HL-60 (cell line): ENCODE results near the gene C3.

Experiments used
- CTCF ChIP-seq: IDR thresholded peaks from one replicate; pipeline ENCODE4 v1.5.1; 2011; ENCODE audit warnings: low read length, control low read depth, inconsistent platforms; ENCODE audit not compliant: insufficient read depth
- GABPA ChIP-seq: IDR thresholded peaks from 2 replicates; pipeline ENCODE4 v1.6.1; 2012; ENCODE audit warnings: low read depth
- POLR2AphosphoS5 ChIP-seq: IDR thresholded peaks from 2 replicates; pipeline ENCODE4 v1.6.1; 2012; ENCODE audit warnings: low read depth
- REST ChIP-seq: IDR thresholded peaks from 2 replicates; pipeline ENCODE4 v1.6.1; 2012; ENCODE audit warnings: low read depth; ENCODE audit not compliant: insufficient replicate concordance
- SPI1 ChIP-seq: IDR thresholded peaks from 2 replicates; pipeline ENCODE4 v1.6.1; 2012; ENCODE audit warnings: low read depth, mild to moderate bottlenecking, borderline replicate concordance

- TF ChIP-seq CTCF (no peak), POLR2AphosphoS5 (no peak), GABPA (no peak), REST (no peak), SPI1 (no peak)
Observed at GRCh38 chr19:6740589-6741343, 20.3 kb upstream of the C3 start.
